Measurements from ENCODE around the gene LRRC3B. TPM values are rescaled to one million over a fixed set of nuclear protein-coding genes. Genes with fewer than 3 reads are reported as not detected.

LRRC3B gene
- total and polyA plus RNA-seq, 2 donors (not counting 3 experiments of a cell fraction or from before 2014, with no cell fraction given): not detected

GRCh38 chr3:26637698-26638097 lies 15.1 kb downstream of the LRRC3B start:
- FAIRE-seq: no peak

GRCh38 chr3:26638113-26638512 lies 15.5 kb downstream of the LRRC3B start:
- ChIA-PET CTCF (no interaction called here), POLR2A (no interaction called here)
- H4K20me1 ChIP-seq (replicated peaks; ENCODE audit: control insufficient read depth, extremely low read depth, insufficient read depth, low read length): no peaks in the 10 kb centered on the region
- no peak overlapping the region for H3K9ac ChIP-seq (replicated peaks; ENCODE audit: extremely low read depth, insufficient read depth, low read length)
- intact Hi-C loops (cut with micrococcal nuclease): no loop called here
- TF ChIP-seq FOS (IDR thresholded peaks at IDR 0.05; ENCODE audit: borderline replicate concordance, insufficient read depth, low read length) (no peak), GATA2 (IDR thresholded peaks at IDR 0.05; ENCODE audit: insufficient read depth, insufficient read length, low read depth, low read length) (no peak), EZH2 (IDR thresholded peaks at IDR 0.05; ENCODE audit: borderline replicate concordance, low read depth, low read length, severe bottlenecking) (no peak), MYC (IDR thresholded peaks at IDR 0.05; ENCODE audit: low read depth, low read length) (no peak), MAX (IDR thresholded peaks at IDR 0.05; ENCODE audit: insufficient read depth, insufficient read length) (no peak), POLR2AphosphoS5 (IDR thresholded peaks at IDR 0.05; ENCODE audit: insufficient read depth, low read depth, low read length) (no peak), JUN (IDR thresholded peaks at IDR 0.05; ENCODE audit: borderline replicate concordance, insufficient read depth, insufficient read length, low read depth) (no peak), CTCF (IDR thresholded peaks at IDR 0.05; ENCODE audit: extremely low read depth in 1 of 2, insufficient read depth in 1 of 2, low read depth in 1 of 2, low read length in 2 of 2) (no peak), POLR2A (IDR thresholded peaks at IDR 0.05; ENCODE audit: low read depth, low read length) (no peak)
- H2AFZ ChIP-seq (ENCODE audit: low read depth, low read length): no peak overlapping the region
- H3K27ac ChIP-seq (ENCODE audit: insufficient read depth, low read depth, low read length): no peak overlapping the region
- FAIRE-seq (no peak), DNase-seq (ENCODE audit: low read depth, low spot score) (no peak)
- H3K4me3 ChIP-seq (replicated peaks in 1 of 3; ENCODE audit: insufficient read depth in 1 of 3, low read depth in 1 of 3, low read length in 3 of 3): no peak overlapping the region
- dilution Hi-C loops (cut with MboI; ENCODE audit: extremely low pct_ligation_motif_present, low sequenced_read_pairs): no loop called here
- peaks cover 2% of the 10 kb centered on the region for H3K9me3 ChIP-seq (replicated peaks; ENCODE audit: control insufficient read depth, insufficient read depth, low read length)
- no TSS peak for BruUV-seq (replicated peaks)
- H3K36me3 ChIP-seq (ENCODE audit: control insufficient read depth in 2 of 2, extremely low read depth in 1 of 2, insufficient read depth in 2 of 2, low read length in 2 of 2): no peaks in the 10 kb centered on the region
- no peaks in the 10 kb centered on the region for H3K4me1 ChIP-seq (ENCODE audit: control insufficient read depth, extremely low read depth, insufficient read depth, low read length)
- no peak overlapping the region for H3K4me2 ChIP-seq (ENCODE audit: insufficient read depth, low read length)
- H3K27me3 ChIP-seq (ENCODE audit: control insufficient read depth in 2 of 2, insufficient read depth in 2 of 2, low read length in 2 of 2): no peaks in the 10 kb centered on the region
- no peaks in the 10 kb centered on the region for H3K9me1 ChIP-seq (replicated peaks; ENCODE audit: control insufficient read depth, extremely low read depth, insufficient read depth, low read length)
- no peaks in the 10 kb centered on the region for H3K79me2 ChIP-seq (ENCODE audit: control insufficient read depth, insufficient read depth, low read length)

More at GRCh38 chr3:26637698-26638097, 15.1 kb downstream of the LRRC3B start:
- no peak overlapping the region for H3K4me2 ChIP-seq (ENCODE audit: insufficient read depth, low read length)
- POLR2A ChIA-PET: no interaction called here
- no peak overlapping the region for H3K4me3 ChIP-seq (replicated peaks in 1 of 3; ENCODE audit: insufficient read depth in 1 of 3, low read depth in 1 of 3, low read length in 3 of 3)
- H3K9me1 ChIP-seq (replicated peaks; ENCODE audit: control insufficient read depth, extremely low read depth, insufficient read depth, low read length): no peaks in the 10 kb centered on the region
- no peak overlapping the region for H3K27ac ChIP-seq (ENCODE audit: insufficient read depth, low read depth, low read length)
- BruUV-seq (replicated peaks): no TSS peak
- no peaks in the 10 kb centered on the region for H4K20me1 ChIP-seq (replicated peaks; ENCODE audit: control insufficient read depth, extremely low read depth, insufficient read depth, low read length)
- H3K27me3 ChIP-seq (ENCODE audit: control insufficient read depth in 2 of 2, insufficient read depth in 2 of 2, low read length in 2 of 2): no peaks in the 10 kb centered on the region
- no peak overlapping the region for H3K9ac ChIP-seq (replicated peaks; ENCODE audit: extremely low read depth, insufficient read depth, low read length)
- H2AFZ ChIP-seq (ENCODE audit: low read depth, low read length): no peak overlapping the region
- no peak for DNase-seq (ENCODE audit: low read depth, low spot score)
- CTCF ChIA-PET: no interaction called here
- H3K79me2 ChIP-seq (ENCODE audit: control insufficient read depth, insufficient read depth, low read length): no peaks in the 10 kb centered on the region
- TF ChIP-seq FOS (IDR thresholded peaks at IDR 0.05; ENCODE audit: borderline replicate concordance, insufficient read depth, low read length): no peak
- TF ChIP-seq POLR2A (IDR thresholded peaks at IDR 0.05; ENCODE audit: low read depth, low read length): no peak
- intact Hi-C loops (cut with micrococcal nuclease): no loop called here
- dilution Hi-C loops (cut with MboI; ENCODE audit: extremely low pct_ligation_motif_present, low sequenced_read_pairs): no loop called here
- H3K4me1 ChIP-seq (ENCODE audit: control insufficient read depth, extremely low read depth, insufficient read depth, low read length): no peaks in the 10 kb centered on the region
- H3K36me3 ChIP-seq (ENCODE audit: control insufficient read depth in 2 of 2, extremely low read depth in 1 of 2, insufficient read depth in 2 of 2, low read length in 2 of 2): no peaks in the 10 kb centered on the region
- H3K9me3 ChIP-seq (replicated peaks; ENCODE audit: control insufficient read depth, insufficient read depth, low read length): peaks cover 2% of the 10 kb centered on the region

Data from endothelial cell of umbilical vein (primary cell).